HEK293T (cell line): ENCODE data around the gene THSD1.
"Not testable (repeated sequence)": the region's sequence is repeated elsewhere in the genome, so short reads cannot be mapped to it uniquely, and the experiment has no call there.

Experiments
- CTCF ChIA-PET: fragments of 350-600 bp; formaldehyde crosslinking; extraction: SDS; loops from one replicate; lab custom pipeline; 2021; ENCODE audit warnings: antibody characterized with exemption, inconsistent platforms; lab: Yijun Ruan, JAX
- POLR2A ChIA-PET: fragments of 350-600 bp; formaldehyde crosslinking; extraction: SDS; loops from one replicate; lab custom pipeline; 2020; ENCODE audit warnings: antibody characterized with exemption, inconsistent platforms; lab: Yijun Ruan, JAX
- DNase-seq: peaks from one replicate; pipeline ENCODE4 v3.0.0; 2012; ENCODE audit warnings: mixed read lengths; ENCODE audit errors: extremely low spot score
- ARNT ChIP-seq: fragments of 450-650 bp; IDR thresholded peaks from 2 replicates; pipeline ENCODE4 v1.6.1; 2017; ENCODE audit warnings: mild to moderate bottlenecking
- BHLHE40 ChIP-seq: fragments of 450-650 bp; IDR thresholded peaks from 2 replicates; pipeline ENCODE4 v1.6.1; 2016; ENCODE audit warnings: mild to moderate bottlenecking, moderate library complexity, borderline replicate concordance
- CTBP1 ChIP-seq: fragments of 450-650 bp; IDR thresholded peaks from 2 replicates; pipeline ENCODE4 v1.6.1; 2016; ENCODE audit warnings: borderline replicate concordance
- ELF4 ChIP-seq: fragments of 450-650 bp; IDR thresholded peaks from 2 replicates; pipeline ENCODE4 v1.6.1; 2017; ENCODE audit warnings: antibody characterized with exemption
- FOXA1 ChIP-seq: fragments of 450-650 bp; IDR thresholded peaks from 2 replicates; pipeline ENCODE4 v1.6.1; 2016; ENCODE audit warnings: mild to moderate bottlenecking
- FOXK2 ChIP-seq: fragments of 450-650 bp; IDR thresholded peaks from 2 replicates; pipeline ENCODE4 v1.6.1; 2016; ENCODE audit warnings: mild to moderate bottlenecking
- FOXM1 ChIP-seq: fragments of 450-650 bp; IDR thresholded peaks from 2 replicates; pipeline ENCODE4 v1.6.1; 2017; ENCODE audit warnings: mild to moderate bottlenecking, borderline replicate concordance
- HDGF ChIP-seq: fragments of 450-650 bp; IDR thresholded peaks from 2 replicates; pipeline ENCODE4 v1.6.1; 2017; ENCODE audit warnings: antibody characterized with exemption, borderline replicate concordance
- L3MBTL2 ChIP-seq: fragments of 450-650 bp; conservative IDR thresholded peaks from 2 replicates; pipeline ENCODE4 v1.6.1; 2016; ENCODE audit warnings: mild to moderate bottlenecking
- LEF1 ChIP-seq: fragments of 450-650 bp; IDR thresholded peaks from 2 replicates; pipeline ENCODE4 v1.6.1; 2017; ENCODE audit warnings: mild to moderate bottlenecking, borderline replicate concordance
- NFRKB ChIP-seq: fragments of 450-650 bp; IDR thresholded peaks from 2 replicates; pipeline ENCODE4 v1.6.1; 2016; ENCODE audit warnings: mild to moderate bottlenecking, moderate library complexity
- SP1 ChIP-seq: fragments of 450-650 bp; IDR thresholded peaks from 2 replicates; pipeline ENCODE4 v1.6.1; 2017
- SUZ12 ChIP-seq: fragments of 450-650 bp; IDR thresholded peaks from 2 replicates; pipeline ENCODE4 v1.6.1; 2016; ENCODE audit warnings: mild to moderate bottlenecking
- TARDBP ChIP-seq: fragments of 450-650 bp; IDR thresholded peaks from 2 replicates; pipeline ENCODE4 v1.6.1; 2016
- ZNF384 ChIP-seq: fragments of 450-650 bp; IDR thresholded peaks from 2 replicates; pipeline ENCODE4 v1.6.1; 2016
- TF ChIP-seq, protein P1 (sequence below): fragments of 450-650 bp; IDR thresholded peaks from 2 replicates; pipeline ENCODE4 v1.6.1; 2016

The THSD1 gene

DNA sequence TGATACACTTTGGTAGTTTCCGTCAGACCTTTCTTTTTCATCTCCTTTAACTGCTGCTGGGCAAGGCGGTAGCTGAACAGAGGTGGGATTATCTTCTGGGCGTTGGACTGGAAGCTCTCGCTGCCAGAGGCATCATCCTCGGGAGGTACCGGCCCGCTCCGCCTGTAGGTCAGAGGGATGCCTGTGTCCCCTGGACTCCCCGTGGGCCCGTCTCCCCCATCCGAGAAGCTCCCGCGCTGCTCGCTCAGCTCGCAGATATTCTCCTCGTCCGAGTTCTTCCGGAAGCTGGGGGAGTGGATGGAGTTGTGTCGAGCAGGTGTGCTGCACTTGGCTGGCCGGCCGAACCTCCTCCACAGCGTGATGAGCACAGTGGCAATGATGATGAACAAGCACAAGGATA lies 27.7 kb downstream of the THSD1 start:
- DNase-seq = no peak
- no peak for TF ChIP-seq ARNT
- no peak for TF ChIP-seq CTBP1
- TF ChIP-seq, protein P1, sequence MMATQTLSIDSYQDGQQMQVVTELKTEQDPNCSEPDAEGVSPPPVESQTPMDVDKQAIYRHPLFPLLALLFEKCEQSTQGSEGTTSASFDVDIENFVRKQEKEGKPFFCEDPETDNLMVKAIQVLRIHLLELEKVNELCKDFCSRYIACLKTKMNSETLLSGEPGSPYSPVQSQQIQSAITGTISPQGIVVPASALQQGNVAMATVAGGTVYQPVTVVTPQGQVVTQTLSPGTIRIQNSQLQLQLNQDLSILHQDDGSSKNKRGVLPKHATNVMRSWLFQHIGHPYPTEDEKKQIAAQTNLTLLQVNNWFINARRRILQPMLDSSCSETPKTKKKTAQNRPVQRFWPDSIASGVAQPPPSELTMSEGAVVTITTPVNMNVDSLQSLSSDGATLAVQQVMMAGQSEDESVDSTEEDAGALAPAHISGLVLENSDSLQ = no peak
- TF ChIP-seq FOXK2 = no peak
- no peak for TF ChIP-seq ZNF384
- TF ChIP-seq SP1 = no peak
- TF ChIP-seq FOXM1 = no peak
- TF ChIP-seq BHLHE40 = no peak
- TF ChIP-seq HDGF = no peak
- TF ChIP-seq TARDBP = no peak
- no peak for TF ChIP-seq ELF4
- no peak for TF ChIP-seq LEF1
- no peak for TF ChIP-seq NFRKB
- no peak for TF ChIP-seq SUZ12
- no peak for TF ChIP-seq L3MBTL2
- TF ChIP-seq FOXA1 = no peak
- POLR2A ChIA-PET = no interaction called here
- CTCF ChIA-PET = no interaction called here

DNA sequence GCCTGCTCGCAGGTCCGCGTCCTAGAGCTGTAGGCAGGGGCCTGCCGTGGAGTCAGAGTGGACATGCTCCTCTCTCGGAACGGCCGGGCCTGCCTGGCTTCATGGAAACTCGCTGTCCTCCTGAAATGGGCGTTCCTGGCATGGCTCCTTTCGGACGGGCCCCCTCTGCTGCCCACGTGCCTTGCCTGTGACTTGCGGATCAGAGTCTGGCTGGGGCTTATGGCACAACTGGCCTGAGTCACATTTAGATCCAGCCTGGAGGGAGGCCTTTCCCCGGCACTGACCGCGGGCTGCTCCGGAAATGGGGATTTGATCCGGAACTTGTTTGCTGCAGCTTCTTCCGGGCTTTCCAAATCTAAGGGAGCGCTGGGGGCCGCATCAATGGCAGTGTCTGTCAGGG lies 28.1 kb downstream of the THSD1 start:
- POLR2A ChIA-PET = no interaction called here
- no peak for DNase-seq
- CTCF ChIA-PET = no interaction called here
- TF ChIP-seq ELF4 = no peak

GRCh38 chr13:52374873-52375411 lies 31.0 kb downstream of the THSD1 start:
- ChIA-PET CTCF (no interaction called here), POLR2A (no interaction called here)
- TF ChIP-seq FOXM1 (no peak), FOXK2 (no peak), ELF4 (no peak), FOXA1 (no peak), LEF1 (no peak), ARNT (no peak), CTBP1 (no peak), TARDBP (no peak), L3MBTL2 (no peak), SUZ12 (no peak), SP1 (no peak), BHLHE40 (no peak), NFRKB (no peak), ZNF384 (no peak), HDGF (no peak)
- TF ChIP-seq, protein P1 = no peak
- DNase-seq = no peak

DNA sequence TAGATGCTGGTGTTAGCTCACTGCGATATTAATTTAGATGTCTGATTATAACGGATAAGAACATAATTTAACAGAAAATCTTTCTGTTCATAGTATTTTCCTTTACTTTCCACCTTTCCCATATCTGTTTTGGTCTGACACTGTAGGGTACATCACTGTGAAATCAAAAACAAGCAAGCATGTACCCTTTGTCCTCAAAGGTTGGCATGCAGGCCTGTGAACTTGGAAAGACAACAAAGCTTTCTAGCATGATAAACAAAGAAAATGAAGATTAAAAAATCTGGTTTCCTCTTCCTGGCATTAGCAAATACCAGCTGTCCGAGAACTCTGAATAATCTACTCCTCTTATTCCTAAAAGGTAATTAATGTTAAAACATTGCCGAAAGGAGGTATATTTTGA lies 31.6 kb downstream of the THSD1 start:
- ChIA-PET CTCF (no interaction called here), POLR2A (no interaction called here)
- TF ChIP-seq FOXK2 (no peak), CTBP1 (no peak), ZNF384 (no peak), L3MBTL2 (no peak), ARNT (no peak), SP1 (no peak), LEF1 (no peak), SUZ12 (no peak), BHLHE40 (no peak), HDGF (no peak), FOXM1 (no peak)
- TF ChIP-seq, protein P1 = no peak
- DNase-seq = no peak

DNA sequence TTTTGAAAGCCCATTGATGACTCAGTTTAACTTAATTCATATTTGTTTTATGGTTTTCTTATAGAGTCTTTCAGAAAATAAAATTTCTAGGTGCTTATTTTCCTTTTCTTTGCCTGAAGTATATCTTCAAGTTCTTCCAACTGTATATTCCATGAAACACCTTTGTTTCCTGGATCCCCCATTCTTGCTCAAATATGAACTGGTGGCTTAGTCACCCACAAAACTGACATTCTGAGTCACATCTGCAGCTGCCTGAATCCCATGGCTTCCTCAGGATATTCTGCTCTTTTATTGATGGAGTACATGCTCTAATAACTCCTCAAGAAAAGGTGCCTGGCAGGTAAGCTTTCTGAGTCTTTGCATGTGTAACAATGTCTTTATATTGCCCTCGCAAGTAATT lies 32.7 kb downstream of the THSD1 start:
- DNase-seq, POLR2A ChIA-PET, CTCF ChIA-PET: not testable (repeated sequence)

GRCh38 chr13:52371736-52372247 lies 34.2 kb downstream of the THSD1 start:
- no peak for TF ChIP-seq TARDBP
- POLR2A ChIA-PET = no interaction called here
- CTCF ChIA-PET = no interaction called here
- DNase-seq = no peak

DNA sequence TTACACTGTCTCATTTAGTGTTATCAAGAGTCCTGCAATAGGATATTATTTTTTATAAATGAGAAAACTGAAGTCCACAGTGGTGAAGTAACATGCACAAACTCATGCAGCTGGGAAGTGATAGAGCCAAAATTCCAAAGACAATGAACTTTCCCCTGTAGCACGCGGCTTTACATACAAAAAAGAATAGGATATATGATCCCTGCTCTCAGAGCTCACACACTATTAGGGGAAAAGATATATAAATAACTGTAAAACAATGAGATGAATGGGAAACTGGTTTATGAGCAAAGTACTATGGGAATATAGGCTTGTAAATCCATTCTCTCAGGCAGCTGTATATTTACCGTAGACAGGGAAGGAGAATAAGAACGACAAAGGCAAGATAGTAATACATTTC lies 39.7 kb downstream of the THSD1 start:
- DNase-seq = no peak
- TF ChIP-seq SUZ12 (no peak), HDGF (no peak), NFRKB (no peak), FOXM1 (no peak), SP1 (no peak), FOXA1 (no peak), CTBP1 (no peak), BHLHE40 (no peak), ZNF384 (no peak), L3MBTL2 (no peak), FOXK2 (no peak), LEF1 (no peak), ELF4 (no peak), TARDBP (no peak), ARNT (no peak)
- TF ChIP-seq, protein P1 = no peak
- CTCF ChIA-PET = no interaction called here
- POLR2A ChIA-PET = no interaction called here

DNA sequence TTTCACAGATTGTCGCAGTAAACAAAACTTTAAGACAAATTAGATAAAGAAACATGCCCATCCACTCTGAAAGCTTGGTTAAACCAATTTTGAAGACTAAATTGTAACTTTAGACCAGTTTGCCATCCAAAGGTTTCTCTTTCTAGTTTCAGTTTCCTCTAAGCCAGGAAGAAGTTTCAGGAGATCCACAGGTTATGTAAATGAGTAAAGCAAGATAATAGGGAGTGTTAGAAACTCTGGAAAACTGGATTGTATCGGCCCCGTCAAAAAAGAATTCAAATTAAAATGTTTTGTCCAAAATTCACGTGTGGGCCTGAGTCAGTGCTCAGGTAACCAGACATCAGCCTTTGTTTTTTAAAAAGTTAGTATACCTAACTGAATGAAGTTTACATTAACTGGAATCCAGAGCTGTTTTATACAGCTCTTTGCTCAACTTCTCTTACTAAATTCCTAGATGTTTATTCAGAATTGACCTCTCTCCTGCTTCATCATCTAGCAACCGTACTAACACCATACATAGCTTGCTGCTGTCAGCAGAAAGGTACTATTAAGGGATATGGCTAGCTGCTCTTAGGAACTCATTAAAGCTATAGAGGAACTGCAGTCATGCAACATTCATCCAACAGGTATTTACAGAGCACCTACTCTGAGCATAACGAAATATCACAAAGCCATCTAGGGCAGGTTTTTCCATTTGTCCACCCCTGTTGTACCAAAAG lies 43.6 kb downstream of the THSD1 start:
- CTCF ChIA-PET, DNase-seq, POLR2A ChIA-PET: not testable (repeated sequence)
